DMS53 (cell line): Measurements from ENCODE around the gene TOLLIP.
"Not testable (repeated sequence)": the region's sequence is repeated elsewhere in the genome, so short reads cannot be mapped to it uniquely, and the experiment has no call there.

Experiments
- DNase-seq: peaks from one replicate; lab custom pipeline; 2025; lab: John Stamatoyannopoulos, UW

TOLLIP gene

DNA sequence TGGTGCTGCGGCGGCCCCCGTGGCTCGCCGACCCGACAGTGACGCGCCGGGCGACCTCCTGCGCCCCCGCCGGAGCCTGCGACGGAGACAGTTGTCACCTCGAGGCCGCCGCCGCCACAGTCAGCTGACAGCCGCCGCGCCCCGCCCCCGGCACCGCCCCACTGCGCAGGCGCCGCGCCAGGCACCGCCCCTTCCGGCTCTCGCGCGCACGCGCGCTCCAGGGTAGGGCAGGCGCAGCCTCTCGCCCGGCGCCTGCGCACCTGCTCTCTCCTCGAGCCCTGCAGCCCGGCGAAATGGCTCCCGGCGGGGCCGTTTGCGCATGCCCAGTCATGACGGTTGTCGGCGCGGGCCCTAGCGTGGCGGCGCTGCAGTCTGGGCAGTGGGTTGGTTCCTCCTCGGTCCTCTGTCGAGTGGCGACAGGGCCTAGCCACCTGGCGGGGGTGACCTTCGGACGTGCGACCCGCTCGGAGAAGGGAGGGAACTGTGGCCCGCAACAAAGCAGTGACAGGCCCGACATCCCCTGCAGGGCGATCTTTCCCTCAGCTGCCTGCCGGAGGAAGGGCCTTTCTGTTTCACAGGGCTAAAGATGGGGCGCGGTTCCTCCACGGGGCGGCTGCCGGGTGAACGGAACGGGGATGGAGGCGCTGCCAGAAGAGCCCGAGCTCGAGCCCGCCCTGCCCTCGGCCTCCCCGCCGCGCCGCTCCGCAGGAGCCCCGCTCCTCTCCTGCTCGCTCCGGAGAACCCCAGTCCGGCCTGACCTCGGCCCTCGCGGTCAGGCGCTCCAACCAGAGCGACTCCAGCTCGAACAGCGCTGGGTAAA is at the start of gene TOLLIP:
Gene TOLLIP (minus strand): TSS at position 135 of the 820 bp plus-strand sequence. CDS start 134 bp downstream, at position 1.
- DNase-seq = peak; percentile 98

GRCh38 chr11:1358931-1359330 is 49.5 kb upstream of the TOLLIP start:
- DNase-seq = not testable (repeated sequence)

DNA sequence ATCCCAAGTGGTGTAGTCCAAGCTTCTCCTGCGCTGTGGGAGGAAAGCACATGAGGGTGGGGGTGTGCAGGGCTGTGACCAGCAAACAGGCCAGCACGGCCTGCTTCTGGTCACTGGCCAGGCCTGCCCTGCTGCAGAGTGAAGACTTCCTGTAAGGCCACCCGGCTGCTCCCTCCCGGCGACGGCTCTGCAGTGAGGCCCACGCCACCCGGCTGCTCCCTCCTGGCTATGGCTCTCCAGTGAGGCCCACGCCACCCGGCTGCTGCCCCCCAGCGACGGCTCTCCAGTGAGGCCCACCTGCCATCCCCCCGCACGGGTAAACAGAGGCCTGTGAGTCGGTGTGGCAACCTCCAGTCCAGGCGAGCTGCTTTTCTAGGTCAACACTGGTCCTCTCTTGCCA is 48.9 kb upstream of the TOLLIP start:
- DNase-seq = no peak

- no peak for DNase-seq
Observed at GRCh38 chr11:1356478-1356960, 47.1 kb upstream of the TOLLIP start.

- DNase-seq = no peak
Observed at GRCh38 chr11:1356007-1356435, 46.6 kb upstream of the TOLLIP start.

- no peak for DNase-seq
Observed at GRCh38 chr11:1354125-1354938, 44.9 kb upstream of the TOLLIP start.

- DNase-seq = peak; percentile 62
Observed at GRCh38 chr11:1353383-1354124, 44.1 kb upstream of the TOLLIP start.

GRCh38 chr11:1352696-1353382 is 43.4 kb upstream of the TOLLIP start:
- DNase-seq = peak; percentile 56

- DNase-seq = peak; percentile 83
Observed at GRCh38 chr11:1351278-1351937, 42.0 kb upstream of the TOLLIP start.

DNA sequence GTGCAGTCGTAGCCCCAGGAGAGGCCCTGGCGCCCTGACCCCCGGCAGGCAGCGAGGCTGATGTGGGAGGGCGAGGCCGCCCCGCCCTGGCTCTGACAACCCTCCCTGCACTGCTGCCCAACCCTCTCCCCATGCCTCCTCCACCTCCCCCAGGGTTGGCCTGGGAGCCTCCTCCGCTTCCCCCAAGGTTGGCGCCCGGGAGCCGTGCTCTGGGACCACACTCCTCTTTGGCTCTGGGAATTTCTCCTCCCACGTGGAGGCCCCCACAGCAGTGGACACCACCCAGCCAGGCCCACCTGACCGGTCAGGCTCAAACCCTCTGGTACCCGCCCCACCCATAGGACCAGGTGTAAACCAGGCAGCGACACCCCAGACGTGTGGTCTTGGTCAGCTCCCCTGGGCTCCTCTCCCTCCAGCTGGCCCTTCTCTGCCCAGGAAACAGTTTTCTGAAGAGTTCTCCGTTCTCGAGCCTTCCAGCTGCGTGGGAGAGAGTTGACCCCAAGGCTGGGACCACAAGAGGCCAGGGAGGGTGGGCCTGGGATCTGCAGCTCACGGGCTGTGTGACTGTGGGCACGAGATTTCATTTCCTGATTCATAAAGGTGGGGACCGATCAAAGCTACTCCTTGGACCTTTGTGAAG is 40.8 kb upstream of the TOLLIP start:
- no peak for DNase-seq

DNA sequence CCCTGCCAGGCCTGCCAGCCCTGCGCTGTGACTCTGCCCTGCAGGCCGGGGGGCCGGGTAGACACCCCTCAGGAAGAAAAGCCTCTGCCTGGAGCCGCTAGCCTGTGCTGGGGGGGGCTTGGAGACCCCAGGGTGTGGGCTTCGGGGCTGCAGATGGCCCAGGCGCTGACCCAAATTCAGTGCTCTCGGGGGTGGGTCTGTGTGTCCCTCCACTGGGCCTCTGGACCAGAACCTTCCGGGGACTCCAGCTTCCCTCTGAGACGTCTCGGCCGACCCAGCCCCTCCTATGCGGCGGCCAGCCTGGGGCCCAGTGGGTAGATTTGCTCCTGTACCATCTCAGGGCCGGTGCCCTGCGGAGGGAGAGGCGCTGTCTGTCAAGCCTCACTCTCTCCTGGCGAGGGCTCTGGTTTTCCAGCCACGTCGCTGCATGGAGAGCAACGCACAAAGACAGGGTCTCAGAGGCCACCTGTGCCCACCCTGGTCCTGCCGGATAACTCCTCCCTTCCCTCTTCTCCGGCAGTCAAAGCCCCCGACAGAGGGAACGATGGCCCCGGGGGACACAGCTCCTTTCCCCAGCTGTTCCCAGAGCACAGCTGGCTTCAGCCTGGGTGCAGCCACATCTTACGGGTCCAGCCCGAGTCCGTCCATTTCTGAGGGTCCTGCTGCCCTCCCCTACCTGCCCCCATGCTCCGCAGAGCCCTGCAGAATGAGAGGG is 40.1 kb upstream of the TOLLIP start:
- no peak for DNase-seq

DNA sequence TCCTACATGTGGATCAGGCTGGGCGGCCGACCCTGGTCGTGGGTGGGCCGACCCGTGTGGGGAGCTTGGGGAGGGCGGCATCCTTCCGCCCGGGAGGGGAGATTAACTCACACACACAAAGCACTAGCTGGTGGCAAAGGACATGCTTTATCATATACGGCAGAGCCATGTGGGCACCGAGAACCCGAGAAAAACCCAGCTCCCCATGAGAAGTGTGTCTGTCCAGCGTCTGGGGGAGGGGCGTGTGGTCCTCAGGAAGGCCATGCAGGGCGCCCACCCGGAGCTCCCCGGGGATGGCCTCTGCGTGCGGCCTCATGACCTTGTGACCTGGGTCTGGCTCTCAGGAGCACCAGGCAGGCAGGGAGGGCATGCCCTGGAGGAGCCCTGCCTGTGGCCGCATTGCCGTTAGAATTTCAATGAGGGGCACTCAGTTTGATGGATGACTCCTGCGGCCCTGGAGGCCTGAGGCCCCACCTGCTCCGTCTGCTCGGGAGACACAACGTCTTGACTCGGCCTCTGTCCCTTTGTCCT is 39.4 kb upstream of the TOLLIP start:
- no peak for DNase-seq

DNA sequence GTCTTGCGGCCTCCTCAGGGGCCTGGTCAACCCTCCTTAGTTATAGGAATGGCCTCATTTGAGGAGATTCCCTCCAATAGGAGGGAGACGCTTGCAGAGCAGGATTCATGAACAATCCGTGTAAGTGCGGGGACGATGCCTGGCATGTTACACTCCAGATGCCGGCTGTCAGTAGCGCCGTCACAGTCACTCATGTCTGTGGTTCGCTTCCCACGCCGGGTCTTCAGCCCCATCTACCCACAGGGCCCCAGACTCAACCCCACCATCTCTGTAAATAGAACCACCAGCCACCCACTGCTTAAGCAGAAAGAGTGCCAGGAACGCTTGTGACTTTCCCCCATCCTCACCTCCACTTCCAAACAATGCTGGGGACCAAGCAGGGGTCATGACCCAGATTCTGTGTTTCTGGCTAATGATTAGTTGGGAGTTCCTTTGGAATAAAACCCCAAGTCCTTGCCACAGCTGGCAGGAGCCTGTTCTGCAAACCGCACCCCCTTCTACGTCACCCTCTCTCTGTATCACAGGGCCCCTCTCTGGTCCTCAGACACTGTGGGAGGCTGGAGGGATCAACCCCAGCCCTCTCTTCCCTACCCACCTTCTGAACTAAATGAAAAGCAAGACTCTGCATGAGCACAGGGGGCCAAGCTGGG is 38.8 kb upstream of the TOLLIP start:
- DNase-seq = no peak

DNA sequence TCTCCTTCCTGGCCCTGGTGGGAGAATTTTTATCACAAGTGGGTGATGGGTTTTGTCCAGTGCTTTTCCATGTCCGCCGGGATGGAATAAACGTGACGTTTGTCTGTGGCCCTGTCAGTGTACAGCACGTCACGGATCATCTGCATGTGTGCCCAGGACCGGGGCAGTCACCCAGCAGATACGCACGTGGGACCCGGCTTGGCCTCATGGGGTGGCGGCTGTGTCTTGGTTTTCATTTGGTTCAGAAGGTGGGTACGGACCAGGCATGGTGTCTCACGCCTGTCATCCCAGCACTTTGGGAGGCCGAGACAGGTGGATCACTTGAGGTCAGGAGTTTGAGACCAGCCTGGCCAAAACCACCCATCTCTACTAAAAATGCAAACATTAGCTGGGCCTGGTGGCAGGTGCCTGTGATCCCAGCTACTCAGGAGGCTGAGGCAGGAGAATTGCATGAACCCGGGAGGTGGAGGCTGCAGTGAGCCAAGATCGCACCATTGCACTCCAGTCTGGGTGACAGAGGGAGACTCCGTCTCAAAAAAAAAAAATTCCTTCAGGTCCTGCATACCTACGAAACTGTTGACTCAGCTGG is 38.1 kb upstream of the TOLLIP start:
- not testable (repeated sequence) for DNase-seq

- no peak for DNase-seq
Observed at GRCh38 chr11:1346669-1347390, 37.4 kb upstream of the TOLLIP start.

- DNase-seq = no peak
Observed at GRCh38 chr11:1345737-1346513, 36.5 kb upstream of the TOLLIP start.

GRCh38 chr11:1344056-1344635 is 34.7 kb upstream of the TOLLIP start:
- no peak for DNase-seq
